ENCODE data around the gene DOK3. TPM values are rescaled to one million over a fixed set of nuclear protein-coding genes. Genes with fewer than 3 reads are reported as not detected.
A peak's percentile ranks its signal among the peaks of the same experiment; 100 is the strongest.

Gene DOK3
- polyA plus RNA-seq, 3 donors from 2014 or later: 0.48 to 1.3 TPM; not detected in 1

GRCh38 chr5:177514541-177514940, 4.9 kb upstream of the DOK3 start:
- Mint-ChIP-seq H3K36me3 (peaks cover 8 to 22% (median 9%) of the 10 kb centered on the region in 3 donors), H3K4me3 (peak overlapping the region in 1 of 5 donors; percentile 99), H3K27ac (no peak overlapping the region), H3K4me1 (peaks cover 29 to 41% of the 10 kb centered on the region in 2 donors), H3K9me3 (no peaks in the 10 kb centered on the region), H3K27me3 (ENCODE audit: low read depth in 3 of 3) (peaks cover 3 to 12% (median 3%) of the 10 kb centered on the region in 3 donors)
- DNase-seq: no peak

- H3K27me3 Mint-ChIP-seq (ENCODE audit: low read depth in 3 of 3): peaks cover 3 to 12% (median 3%) of the 10 kb centered on the region in 3 donors
- H3K4me3 Mint-ChIP-seq: no peak overlapping the region
- peaks cover 27 to 33% of the 10 kb centered on the region in 2 donors for H3K4me1 Mint-ChIP-seq
- H3K36me3 Mint-ChIP-seq: peaks cover 8 to 22% (median 9%) of the 10 kb centered on the region in 3 donors
- DNase-seq: no peak
- no peak overlapping the region for H3K27ac Mint-ChIP-seq
- no peaks in the 10 kb centered on the region for H3K9me3 Mint-ChIP-seq
These were observed 3.9 kb upstream of the DOK3 start for GRCh38 chr5:177513500-177513899.

GRCh38 chr5:177512736-177513380, 3.2 kb upstream of the DOK3 start:
- DNase-seq: no peak
- Mint-ChIP-seq H3K4me3 (no peak overlapping the region), H3K27ac (no peak overlapping the region), H3K9me3 (no peaks in the 10 kb centered on the region), H3K27me3 (ENCODE audit: low read depth in 3 of 3) (peaks cover 3 to 12% (median 3%) of the 10 kb centered on the region in 3 donors), H3K36me3 (peaks cover 8 to 22% (median 9%) of the 10 kb centered on the region in 3 donors), H3K4me1 (peaks cover 27 to 33% of the 10 kb centered on the region in 2 donors)

GRCh38 chr5:177511796-177512675, 2.4 kb upstream of the DOK3 start:
- H3K4me3 Mint-ChIP-seq: no peak overlapping the region
- H3K9me3 Mint-ChIP-seq: no peaks in the 10 kb centered on the region
- no peak overlapping the region for H3K27ac Mint-ChIP-seq
- H3K4me1 Mint-ChIP-seq: peaks cover 22 to 26% of the 10 kb centered on the region in 2 donors
- H3K36me3 Mint-ChIP-seq: peaks cover 8 to 22% (median 9%) of the 10 kb centered on the region in 3 donors
- DNase-seq: no peak
- peaks cover 0 to 11% (median 3%) of the 10 kb centered on the region in 3 donors for H3K27me3 Mint-ChIP-seq (ENCODE audit: low read depth in 3 of 3)

- no peak overlapping the region for H3K27ac Mint-ChIP-seq
- peaks cover 0 to 6% (median 3%) of the 10 kb centered on the region in 3 donors for H3K27me3 Mint-ChIP-seq (ENCODE audit: low read depth in 3 of 3)
- H3K9me3 Mint-ChIP-seq: no peaks in the 10 kb centered on the region
- no peak for DNase-seq
- no peak overlapping the region for H3K4me3 Mint-ChIP-seq
- H3K4me1 Mint-ChIP-seq: peaks cover 15 to 18% of the 10 kb centered on the region in 2 donors
- H3K36me3 Mint-ChIP-seq: peaks cover 4 to 22% (median 9%) of the 10 kb centered on the region in 3 donors
These were observed 1.6 kb upstream of the DOK3 start for GRCh38 chr5:177511181-177511580.

GRCh38 chr5:177510567-177511053, 984 bp upstream of the DOK3 start:
- H3K27ac Mint-ChIP-seq: no peak overlapping the region
- no peak overlapping the region for H3K4me3 Mint-ChIP-seq
- no peak for DNase-seq
- peaks cover 0 to 6% (median 3%) of the 10 kb centered on the region in 3 donors for H3K27me3 Mint-ChIP-seq (ENCODE audit: low read depth in 3 of 3)
- peaks cover 4 to 20% (median 9%) of the 10 kb centered on the region in 3 donors for H3K36me3 Mint-ChIP-seq
- H3K4me1 Mint-ChIP-seq: peaks cover 9 to 12% of the 10 kb centered on the region in 2 donors
- no peaks in the 10 kb centered on the region for H3K9me3 Mint-ChIP-seq

- no peak overlapping the region for H3K4me3 Mint-ChIP-seq
- H3K9me3 Mint-ChIP-seq: no peaks in the 10 kb centered on the region
- peaks cover 4 to 19% (median 9%) of the 10 kb centered on the region in 3 donors for H3K36me3 Mint-ChIP-seq
- DNase-seq: no peak
- H3K4me1 Mint-ChIP-seq: peaks cover 5 to 7% of the 10 kb centered on the region in 2 donors
- H3K27ac Mint-ChIP-seq: peak overlapping the region in 1 of 6 donors; percentile 63
- peaks cover 0 to 6% (median 3%) of the 10 kb centered on the region in 3 donors for H3K27me3 Mint-ChIP-seq (ENCODE audit: low read depth in 3 of 3)
These were observed 453 bp upstream of the DOK3 start for GRCh38 chr5:177509991-177510566.

GRCh38 chr5:177508837-177509236, 789 bp downstream of the DOK3 start:
- Mint-ChIP-seq H3K27me3 (ENCODE audit: low read depth in 3 of 3) (peaks cover 0 to 6% (median 2%) of the 10 kb centered on the region in 3 donors), H3K4me3 (no peak overlapping the region), H3K4me1 (peaks cover 2 to 3% of the 10 kb centered on the region in 2 donors), H3K9me3 (no peaks in the 10 kb centered on the region), H3K27ac (no peak overlapping the region), H3K36me3 (peaks cover 1 to 13% (median 9%) of the 10 kb centered on the region in 3 donors)
- no peak for DNase-seq

- DNase-seq: no peak
- Mint-ChIP-seq H3K4me3 (no peak overlapping the region), H3K9me3 (no peaks in the 10 kb centered on the region), H3K27me3 (ENCODE audit: low read depth in 3 of 3) (peaks cover 0 to 5% (median 2%) of the 10 kb centered on the region in 3 donors), H3K27ac (no peak overlapping the region), H3K4me1 (peaks cover 0 to 3% of the 10 kb centered on the region in 2 donors), H3K36me3 (peaks cover 0 to 10% (median 9%) of the 10 kb centered on the region in 3 donors)
These were observed 1.4 kb downstream of the DOK3 start for GRCh38 chr5:177508221-177508611.

GRCh38 chr5:177507596-177508220, 1.9 kb downstream of the DOK3 start:
- Mint-ChIP-seq H3K27ac (peak overlapping the region in 1 of 6 donors; percentile 24), H3K4me3 (no peak overlapping the region), H3K36me3 (peaks cover 0 to 10% (median 9%) of the 10 kb centered on the region in 3 donors), H3K27me3 (ENCODE audit: low read depth in 3 of 3) (peaks cover 0 to 5% (median 2%) of the 10 kb centered on the region in 3 donors), H3K9me3 (no peaks in the 10 kb centered on the region), H3K4me1 (peaks cover 0 to 3% of the 10 kb centered on the region in 2 donors)
- DNase-seq: no peak

- H3K4me3 Mint-ChIP-seq: no peak overlapping the region
- H3K36me3 Mint-ChIP-seq: peaks cover 0 to 10% (median 9%) of the 10 kb centered on the region in 3 donors
- no peaks in the 10 kb centered on the region for H3K9me3 Mint-ChIP-seq
- no peak overlapping the region for H3K27ac Mint-ChIP-seq
- peaks cover 0 to 6% (median 2%) of the 10 kb centered on the region in 3 donors for H3K27me3 Mint-ChIP-seq (ENCODE audit: low read depth in 3 of 3)
- H3K4me1 Mint-ChIP-seq: peaks cover 0 to 3% of the 10 kb centered on the region in 2 donors
- DNase-seq: no peak
These were observed 2.5 kb downstream of the DOK3 start for GRCh38 chr5:177507165-177507564.

- Mint-ChIP-seq H3K36me3 (no peaks in the 10 kb centered on the region), H3K4me3 (no peak overlapping the region), H3K27ac (no peak overlapping the region), H3K27me3 (ENCODE audit: low read depth in 3 of 3) (peaks cover 0 to 4% (median 3%) of the 10 kb centered on the region in 3 donors), H3K9me3 (no peaks in the 10 kb centered on the region), H3K4me1 (peaks cover 5% of the 10 kb centered on the region in 2 donors)
- no peak for DNase-seq
These were observed 4.6 kb downstream of the DOK3 start for GRCh38 chr5:177505075-177505474.

Measured in immature natural killer cell (primary cell).